ENCODE data around the gene TPO.
"Not testable (repeated sequence)": the region's sequence is repeated elsewhere in the genome, so short reads cannot be mapped to it uniquely, and the experiment has no call there.

The TPO gene

DNA sequence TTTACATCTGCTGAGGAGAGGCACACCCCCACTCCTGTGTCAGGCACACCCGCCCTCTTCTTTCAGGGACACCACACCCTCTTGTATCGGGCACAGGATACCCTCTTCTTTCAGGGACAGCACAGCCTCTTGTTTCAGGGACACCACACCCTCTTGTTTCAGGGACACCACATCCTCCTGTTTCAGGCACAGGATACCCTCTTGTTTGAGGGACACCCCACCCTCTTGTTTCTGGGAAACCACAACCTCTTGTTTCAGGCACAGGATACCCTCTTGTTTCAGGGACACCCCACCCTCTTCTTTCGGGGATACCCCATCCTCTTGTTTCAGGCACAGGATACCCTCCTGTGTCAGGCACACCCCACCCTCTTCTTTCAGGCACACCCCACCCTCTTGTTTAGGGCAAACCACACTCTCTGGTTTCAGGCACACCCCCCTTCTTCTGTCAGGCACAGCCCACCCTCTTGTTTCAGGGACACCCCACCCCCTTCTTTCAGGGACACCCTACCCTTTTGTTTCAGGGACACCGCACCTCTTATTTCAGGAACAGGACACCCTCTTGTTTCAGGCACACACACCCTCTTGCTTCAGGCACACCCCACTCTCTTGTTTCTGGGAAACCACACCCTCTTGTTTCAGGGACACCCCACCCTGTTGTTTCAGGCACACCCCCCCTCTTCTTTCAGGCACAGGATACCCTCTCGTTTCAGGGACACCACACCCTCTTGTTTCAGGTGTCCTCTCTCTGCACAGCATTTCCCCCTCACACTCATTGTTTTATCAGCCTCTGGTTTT, 96.2 kb downstream of the TPO start:
- no peak for DNase-seq

DNA sequence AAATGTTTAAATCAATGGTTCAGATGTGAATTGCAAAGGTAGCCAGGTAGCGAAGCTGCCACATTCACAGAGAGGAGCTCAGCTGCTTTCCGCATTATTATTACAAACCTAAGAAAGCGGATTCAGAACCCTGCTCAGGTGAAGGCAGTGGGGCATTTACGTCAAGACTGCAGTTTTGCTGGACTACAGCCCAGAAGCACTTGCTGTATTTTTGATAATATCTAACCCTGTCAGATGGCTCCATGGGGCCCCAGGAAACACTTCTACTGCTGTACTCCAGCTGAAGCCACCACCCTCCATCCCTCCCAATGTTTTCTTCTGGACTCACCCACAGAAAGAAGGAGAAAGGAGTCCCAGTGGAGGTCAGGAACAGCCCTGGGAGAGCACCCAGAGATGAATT, 96.9 kb downstream of the TPO start:
- DNase-seq = no peak

DNA sequence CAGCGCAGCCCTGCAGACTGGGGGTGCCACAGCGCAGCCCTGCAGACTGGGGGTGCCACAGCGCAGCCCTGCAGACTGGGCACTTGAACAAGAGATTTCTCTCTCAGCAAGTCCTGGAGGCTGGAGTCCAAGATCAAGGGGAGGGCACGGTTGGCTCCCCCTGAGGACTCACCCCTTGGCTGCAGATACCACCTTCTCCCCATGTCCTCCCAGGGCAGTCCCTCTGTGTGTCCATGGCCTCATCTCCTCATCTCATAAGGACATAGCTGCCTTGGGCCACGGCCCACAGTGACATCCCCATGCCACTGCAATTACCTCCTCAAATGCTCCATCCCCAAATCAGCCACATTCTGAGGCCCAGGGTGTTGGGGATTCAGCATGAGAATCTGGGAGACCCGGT, 98.2 kb downstream of the TPO start:
- no peak for DNase-seq

DNA sequence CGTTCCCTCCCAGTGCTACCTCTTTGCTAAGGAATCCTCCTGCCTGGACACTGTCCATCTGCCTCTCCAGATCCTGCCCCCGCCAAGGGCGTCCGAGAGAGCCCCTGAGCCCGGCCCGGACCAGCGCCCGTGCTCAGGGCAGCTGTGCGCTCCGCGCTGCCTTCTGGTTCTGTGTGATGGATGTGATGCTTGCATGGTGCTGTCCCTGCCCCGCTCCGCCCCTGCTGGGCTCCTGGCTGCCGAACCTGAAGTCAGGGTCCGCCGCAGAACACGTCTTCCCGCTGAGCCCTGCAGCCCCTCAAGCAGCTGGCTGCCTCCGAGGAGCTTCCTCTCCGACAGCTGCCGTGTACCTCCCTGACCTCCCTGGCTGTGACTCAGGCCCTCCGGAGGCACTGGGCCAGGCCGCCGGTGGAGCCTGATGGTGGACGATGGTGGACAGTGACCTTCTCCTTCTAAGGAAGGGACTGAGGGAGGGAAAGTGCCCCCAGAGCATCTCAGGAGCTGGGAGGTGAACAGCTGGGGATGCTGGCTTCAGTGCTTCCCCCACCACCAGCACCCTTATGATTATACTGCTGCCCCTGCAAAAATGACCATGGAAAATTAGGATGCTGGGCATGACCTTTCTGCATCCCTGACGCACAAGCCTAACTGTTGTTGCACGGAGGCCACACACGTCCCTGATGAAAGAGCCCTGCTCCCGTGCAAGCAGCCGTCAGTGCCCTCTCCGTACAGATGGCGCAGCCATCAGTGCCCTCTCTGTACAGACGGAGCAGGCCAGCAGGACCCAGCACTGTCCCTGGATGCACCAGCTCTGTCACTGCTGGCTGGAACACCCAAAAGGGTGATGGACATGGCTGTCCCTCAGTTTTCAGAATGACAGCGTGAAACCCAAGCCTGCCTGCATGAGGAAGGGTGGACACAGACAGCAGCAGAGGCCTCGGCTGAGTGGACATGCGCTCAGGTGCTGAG, 99.3 kb downstream of the TPO start:
- no peak for DNase-seq

DNA sequence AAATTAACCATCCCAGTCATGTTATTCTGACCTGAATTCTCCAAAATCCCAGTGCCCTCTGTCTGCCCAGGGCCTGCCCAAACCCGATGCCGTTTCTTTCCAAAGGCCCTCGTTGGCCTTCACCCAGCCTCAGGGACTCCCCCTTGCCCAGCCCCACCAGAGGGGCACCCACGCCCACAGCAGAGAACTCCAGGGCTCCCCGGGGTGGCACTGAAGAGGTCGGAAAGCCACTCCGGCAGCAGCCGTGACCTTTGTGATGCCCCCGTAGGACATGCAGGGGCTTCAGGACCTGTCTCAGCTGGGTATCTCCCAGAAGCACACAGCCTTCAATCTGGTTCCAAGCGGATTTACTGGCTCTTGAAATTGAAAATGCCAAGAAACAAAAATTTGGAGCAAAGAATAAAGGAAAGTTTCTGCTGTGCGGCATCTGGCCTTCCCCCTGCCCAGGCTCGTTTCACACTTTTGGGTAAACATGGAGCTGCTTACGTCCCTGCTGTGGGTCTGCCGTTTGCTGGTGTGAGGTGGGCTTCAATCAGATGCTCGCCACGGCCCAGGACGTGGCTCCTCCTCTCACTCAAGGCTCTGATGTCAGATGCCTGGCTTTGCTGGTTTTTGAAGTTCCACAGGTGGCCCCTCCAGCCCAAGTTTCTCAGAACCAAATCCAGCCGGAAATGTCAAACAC, 101.3 kb downstream of the TPO start:
- no peak for DNase-seq

DNA sequence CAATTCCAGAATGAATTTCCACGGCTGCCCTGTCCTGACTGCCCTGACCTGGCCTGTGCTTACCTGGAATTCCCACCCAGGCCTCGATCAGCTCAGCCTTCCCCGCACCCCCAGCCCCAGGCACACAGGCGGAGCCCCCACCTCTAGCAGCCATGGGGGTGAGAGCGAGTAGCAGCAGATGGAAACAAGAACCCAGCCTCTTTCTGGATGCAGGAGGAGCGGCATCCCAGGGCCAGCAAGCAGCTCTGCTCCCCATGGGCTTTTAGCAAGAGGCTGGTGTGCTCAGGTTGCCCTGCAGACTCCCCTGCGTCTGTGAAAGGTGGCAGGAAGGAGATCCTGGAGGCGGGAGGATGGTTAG, 101.8 kb downstream of the TPO start:
- DNase-seq = no peak

DNA sequence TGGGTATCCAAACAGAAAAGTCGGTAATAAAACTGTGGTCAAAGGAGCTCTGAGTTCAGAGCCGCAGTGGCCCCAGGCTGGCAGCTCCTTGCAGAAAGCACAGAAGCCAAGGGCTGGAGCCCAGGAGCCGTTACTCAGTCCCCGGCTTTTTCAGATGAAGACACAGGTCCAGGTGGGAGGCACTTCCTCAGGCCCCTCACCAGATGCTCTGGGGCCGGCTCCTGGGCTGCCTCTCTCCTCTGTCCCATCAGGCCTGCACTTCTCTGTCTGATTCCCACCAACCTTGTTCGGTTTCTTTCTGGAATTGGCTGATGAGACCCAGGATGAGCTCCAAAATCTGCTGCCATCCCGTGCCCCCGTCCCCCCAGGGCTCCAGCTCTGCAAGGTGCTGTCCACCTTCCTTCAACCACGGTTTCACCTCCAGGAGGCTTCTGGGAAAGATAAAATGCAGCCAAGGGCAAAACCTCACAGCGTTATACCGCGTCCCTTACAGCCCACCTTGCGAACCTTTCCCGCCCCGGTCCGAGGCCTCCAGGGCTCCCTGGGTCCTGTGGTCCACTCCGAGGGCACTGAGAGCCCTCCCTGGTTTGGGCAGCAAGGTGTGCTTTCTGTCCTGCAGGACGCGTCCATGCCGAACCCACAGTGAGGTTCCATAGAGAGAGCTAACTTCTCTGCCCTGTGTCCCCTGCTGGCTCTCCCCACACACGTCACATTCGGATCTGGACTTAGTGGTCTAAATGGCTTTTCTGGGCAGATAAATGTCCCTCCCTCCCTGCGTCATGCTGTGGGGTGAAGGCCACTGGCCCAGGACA, 102.9 kb downstream of the TPO start:
- no peak for DNase-seq

DNA sequence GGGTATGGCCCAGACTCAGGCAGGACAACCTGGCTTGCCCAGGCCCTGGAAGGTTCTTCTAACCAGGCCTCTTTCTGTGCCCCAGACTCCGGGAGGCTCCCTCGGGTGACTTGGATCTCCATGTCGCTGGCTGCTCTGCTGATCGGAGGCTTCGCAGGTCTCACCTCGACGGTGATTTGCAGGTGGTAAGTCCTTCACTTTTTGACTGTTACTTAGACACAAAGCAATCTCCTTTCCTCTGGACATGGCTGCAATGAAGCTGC, 103.5 kb downstream of the TPO start:
- no peak for DNase-seq

DNA sequence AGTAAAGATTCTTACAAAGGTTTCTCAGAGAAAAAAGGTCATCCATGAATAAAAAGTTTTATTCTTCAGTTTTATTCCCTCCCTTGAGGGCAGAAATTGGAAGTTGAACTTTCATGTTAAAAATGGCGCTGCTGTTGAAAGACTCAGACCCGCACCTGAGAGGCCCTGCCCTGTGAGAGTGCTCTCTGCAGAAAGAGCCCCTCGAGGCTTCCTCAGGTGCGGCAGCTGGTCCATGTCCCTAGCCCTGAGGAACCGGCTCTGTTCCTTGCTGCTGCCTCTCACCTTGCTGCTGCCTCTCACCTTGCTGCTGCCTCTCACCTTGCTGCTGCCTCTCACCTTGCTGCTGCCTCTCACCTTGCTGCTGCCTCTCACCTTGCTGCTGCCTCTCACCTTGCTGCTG, 104.0 kb downstream of the TPO start:
- DNase-seq = not testable (repeated sequence)

DNA sequence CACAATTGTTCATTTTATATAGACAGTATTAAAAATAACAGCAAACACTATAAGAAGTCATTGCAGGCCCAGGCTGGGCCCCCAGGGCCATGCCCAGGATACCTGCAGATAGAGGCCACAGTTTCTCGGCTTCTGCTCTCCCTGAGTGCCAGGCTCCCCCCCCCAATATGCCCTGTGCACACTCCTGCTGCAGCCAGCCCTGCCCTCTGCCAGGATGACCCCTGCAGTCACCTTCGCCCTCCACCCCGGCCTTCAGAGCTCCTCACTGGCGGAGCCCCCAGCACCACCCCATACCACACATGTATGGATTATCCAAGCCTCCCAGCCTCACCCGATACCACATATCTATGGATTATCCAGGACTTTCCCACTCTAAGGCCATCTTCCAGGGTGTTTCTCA, 104.5 kb downstream of the TPO start:
- no peak for DNase-seq

DNA sequence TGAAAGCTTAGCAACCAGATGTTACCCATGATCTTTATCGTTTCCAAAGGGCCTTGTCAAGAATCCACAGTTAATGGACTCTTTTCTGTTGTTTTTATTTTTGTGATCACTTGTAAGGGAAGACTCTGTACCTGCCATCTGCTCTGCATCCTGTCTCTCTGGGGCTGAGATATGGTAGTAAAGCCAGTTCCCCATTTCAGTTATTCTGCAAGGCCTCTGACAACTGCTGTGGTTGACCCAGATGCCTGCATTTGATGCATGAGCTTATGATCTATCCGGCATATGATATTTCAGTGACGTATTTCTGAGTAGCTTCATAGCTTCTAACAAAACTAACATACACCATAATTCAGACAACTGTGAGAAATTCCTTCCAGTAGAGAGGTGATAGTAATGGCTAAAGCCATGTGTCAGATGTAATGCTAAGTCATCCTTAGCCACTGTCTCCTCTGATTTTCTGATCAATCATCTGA, 105.1 kb downstream of the TPO start:
- no peak for DNase-seq

DNA sequence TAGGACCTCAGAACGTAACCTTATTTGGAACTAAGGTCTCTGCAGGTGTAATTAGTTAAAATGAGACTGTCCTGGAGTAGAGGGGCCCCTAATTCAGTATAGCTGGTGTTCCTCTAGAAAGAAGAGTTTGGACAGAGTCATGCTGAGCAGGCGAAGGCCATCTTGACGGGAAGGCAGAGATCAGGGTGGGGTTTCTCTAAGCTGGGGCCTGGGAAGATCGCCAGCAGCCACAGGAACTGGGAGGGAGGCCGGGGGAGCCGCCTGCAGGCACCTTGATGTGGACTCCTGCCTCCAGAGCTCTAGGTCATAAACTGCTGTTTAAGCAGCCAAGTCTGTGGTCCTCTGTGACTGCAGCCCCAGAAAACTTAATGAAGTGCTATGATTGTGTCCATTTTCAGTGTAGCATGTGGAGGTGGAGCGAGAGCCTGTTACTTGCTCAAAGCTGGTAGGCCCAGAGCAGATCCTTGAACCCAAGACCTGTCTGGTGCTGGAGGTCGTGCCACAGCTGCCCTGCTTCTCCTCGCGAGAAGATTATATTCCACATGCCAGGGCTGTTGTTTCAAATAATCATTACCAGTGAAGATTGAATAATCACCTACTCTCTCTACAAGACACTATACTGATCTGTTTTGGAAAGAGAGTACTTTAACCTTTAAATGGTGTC, 105.7 kb downstream of the TPO start:
- DNase-seq = no peak

DNA sequence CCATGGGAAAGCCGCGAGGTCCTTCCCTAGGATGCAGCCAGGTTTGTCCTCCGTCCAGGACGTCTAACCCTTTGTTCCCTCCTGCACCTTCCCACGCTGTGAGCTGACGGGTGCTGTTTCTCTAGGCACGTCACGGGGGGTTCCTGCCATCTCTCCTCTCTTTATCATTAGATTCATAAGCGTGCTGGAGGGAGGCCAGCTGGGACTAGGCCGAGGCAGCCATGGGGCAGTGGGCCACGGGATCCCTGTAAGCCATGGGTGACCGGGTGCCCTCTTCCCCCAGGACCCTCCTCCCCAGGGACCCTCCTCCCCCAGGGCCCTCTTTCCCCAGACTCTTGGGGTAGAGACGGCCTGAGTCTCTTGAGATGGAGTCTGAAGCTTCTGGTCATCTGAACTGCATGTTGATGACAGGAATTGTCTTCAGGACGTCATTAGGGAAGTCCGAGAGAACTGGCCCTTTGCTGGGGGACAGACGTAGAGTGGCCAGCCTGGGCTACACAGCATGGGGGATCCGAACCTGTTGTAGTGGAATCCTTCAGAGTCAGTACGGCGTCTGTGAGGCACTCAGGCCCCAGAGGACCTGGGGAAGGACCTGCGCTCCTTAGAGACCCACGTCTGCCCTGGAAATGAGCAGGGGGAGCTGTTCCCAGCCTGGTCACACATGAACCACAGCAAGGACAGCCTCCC, 108.1 kb downstream of the TPO start:
- DNase-seq = no peak

DNA sequence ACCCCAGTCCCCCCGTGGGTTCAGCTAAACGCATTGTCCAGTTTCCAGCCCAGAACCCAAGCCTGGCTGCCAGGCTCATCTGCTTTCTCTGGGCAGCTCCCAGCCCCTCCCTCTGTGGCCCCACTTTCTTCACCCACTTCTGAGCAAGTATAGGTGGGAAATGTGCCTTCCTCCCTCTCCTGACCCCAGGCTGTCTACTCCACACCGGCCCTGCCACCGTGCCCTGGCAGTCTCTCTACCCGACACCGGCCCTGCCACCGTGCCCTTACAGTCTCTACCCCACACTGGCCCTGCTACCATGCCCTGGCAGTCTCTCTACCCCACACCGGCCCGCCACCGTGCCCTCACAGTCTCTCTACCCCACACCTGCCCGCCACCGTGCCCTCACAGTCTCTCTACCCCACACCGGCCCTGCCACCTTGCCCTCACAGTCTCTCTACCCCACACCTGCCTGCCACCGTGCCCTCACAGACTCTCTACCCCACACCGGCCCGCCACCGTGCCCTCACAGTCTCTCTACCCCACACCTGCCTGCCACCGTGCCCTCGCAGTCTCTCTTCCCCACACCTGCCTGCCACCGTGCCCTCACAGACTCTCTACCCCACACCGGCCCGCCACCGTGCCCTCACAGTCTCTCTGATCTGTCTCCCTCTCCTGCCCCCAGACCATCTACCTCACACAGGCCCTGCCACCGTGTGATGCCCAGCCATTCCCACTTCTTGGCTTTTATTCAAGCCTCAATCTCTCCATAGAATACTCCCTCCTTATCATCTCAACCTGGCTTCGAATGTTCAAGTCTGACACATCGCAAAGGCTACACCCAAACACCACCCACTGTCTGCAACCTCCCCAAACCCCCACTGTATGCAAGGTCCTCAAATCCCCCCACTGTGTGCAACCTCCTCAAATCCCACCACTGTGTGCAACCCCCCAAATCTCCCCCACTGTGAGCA, 108.9 kb downstream of the TPO start:
- no peak for DNase-seq

DNA sequence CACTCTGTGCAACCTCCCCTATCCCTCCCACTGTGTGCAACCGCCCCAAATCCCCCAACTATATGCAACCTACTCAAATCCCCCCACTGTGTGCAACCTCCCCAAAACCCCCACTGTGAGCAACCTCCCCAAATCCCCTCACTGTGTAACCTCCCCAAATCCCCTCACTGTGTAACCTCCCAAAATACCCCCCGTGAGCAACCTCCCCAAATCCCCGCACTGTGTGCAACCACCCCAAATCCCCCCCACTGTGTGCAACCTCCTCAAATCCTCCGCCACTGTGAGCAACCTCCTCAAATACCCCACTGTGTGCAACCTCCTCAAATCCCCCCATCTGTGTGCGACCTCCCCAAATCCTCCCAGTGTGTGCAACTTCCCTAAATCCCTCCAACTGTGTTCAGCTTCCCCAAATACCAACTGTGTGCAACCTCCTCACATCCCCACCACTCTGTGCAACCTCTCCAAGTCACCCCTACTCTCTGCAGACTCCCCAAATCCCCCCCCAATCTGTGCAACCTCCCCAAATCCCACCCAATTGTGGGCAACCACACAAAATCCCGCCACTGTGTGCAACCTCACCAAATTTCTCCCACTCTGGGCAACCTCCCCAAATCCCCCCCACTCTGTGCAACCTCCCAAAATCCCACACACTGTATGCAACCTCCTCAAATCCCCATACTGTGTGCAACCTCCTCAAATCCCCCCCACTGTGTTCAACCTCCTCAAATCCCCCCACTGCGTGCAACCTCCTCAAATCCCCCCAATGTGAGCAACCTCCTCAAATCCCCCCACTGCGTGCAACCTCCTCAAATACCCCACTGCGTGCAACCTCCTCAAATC, 114.1 kb downstream of the TPO start:
- DNase-seq = no peak

DNA sequence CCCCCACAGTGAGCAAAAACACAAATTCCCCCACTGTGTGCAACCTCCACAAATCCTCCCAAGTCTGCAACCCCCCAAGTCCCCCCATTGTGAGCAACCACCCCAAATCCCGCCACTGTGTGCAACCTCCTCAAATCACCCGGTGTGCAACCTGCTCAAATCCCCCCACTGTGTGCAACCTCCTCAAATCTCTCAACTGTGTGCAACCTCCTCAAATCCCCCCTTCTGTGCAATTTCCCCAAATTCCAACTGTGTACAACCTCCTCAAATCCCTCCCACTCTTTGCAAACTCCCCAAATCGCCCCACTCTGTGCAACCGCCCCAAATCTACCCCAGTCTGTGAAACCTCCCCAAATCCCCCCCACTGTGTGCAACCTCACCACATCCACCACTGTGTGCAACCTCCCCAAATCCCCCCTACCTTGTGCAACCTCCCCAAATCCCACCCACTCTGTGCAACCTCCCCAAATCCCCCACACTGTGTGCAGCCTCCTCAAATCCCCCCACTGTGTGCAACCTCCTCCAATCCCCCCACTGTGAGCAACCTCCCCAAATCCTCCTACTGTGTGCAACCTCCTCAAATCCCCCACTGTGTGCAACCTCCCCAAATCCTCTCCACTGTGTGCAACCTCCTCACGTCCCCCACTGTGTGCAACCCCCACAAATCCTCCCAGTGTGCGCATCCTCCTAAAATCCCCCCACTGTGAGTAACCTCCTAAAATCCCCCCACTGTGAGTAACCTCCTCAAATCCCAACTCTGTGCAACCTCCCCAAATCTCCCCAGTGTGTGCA, 115.2 kb downstream of the TPO start:
- DNase-seq = no peak

DNA sequence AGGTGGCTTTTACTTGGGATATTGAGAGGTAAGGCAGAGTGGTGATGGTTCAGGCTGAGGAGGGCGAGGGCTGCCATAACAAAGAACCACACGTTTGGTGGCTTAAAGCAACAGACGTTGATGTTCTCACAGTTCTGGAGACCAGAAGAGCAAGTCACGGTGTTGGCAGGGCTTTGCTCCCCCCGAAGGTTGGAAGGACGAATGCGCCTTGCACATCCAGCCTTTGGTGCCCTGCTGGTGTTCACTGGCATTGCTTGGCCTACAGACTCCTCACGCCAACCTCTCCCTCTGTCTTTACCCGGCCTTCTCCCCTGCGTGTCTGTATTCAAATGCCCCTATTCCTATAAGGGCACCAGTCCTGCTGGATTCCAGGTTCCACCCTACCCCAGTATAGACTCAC, 125.4 kb downstream of the TPO start:
- DNase-seq = no peak

DNA sequence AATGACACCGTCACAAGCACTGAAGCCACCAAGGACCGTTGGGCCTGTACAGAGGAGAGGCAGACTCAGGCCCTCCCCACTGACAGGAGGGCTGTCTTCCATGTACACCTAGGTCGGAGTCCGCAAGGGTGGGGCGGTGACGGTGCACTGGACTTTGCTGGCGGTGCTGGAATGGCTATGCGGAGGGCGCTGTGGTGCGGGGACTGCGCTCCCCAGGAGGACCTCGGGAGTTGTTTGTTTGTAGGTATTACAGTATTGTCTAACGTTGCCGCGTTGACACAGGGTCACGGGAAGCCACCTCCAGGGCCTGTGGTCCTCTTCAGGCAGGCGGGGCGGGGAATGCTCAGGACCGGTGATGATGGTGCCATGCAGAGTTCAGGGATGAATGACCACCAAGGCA, 126.2 kb downstream of the TPO start:
- DNase-seq = no peak

DNA sequence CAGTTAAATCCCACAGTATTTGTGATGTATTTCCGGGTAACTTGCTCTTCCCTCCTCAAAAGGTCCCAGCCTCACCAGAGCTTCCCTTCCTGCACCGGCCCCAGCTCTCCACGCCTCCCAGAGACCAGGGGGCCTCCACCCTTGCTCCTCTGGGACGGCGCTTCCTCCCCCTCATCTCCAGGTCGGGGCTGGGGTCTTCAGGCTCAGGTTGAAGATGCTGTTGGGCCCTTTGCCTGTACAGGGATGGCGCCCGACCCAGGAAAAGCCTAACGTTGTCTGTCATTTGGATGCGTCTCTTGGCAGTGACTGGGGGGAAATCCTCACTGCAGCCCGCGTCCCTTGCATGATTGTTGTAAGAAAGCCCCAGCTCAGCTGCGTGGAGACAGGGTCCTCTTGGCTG, 126.7 kb downstream of the TPO start:
- DNase-seq = no peak
